Panc1 (cell line): Measurements from ENCODE around the gene DCAF5.

Source experiments
- CTCF ChIP-seq: fragments of 450-650 bp; IDR thresholded peaks from 2 replicates; pipeline ENCODE4 v1.5.1; 2017; ENCODE audit warnings: mild to moderate bottlenecking
- POLR2AphosphoS5 ChIP-seq: IDR thresholded peaks from 2 replicates; pipeline ENCODE4 v1.6.1; 2012; ENCODE audit warnings: mild to moderate bottlenecking, low read depth, low read length, moderate library complexity

- TF ChIP-seq POLR2AphosphoS5 (no peak), CTCF (no peak)
These were observed 109.2 kb downstream of the DCAF5 start for GRCh38 chr14:69043596-69044260.
